Measurements from ENCODE around the gene ADARB2. TPM values are rescaled to one million over a fixed set of nuclear protein-coding genes. Genes with fewer than 3 reads are reported as not detected.

Gene ADARB2
- total and polyA plus RNA-seq, 2 experiments from 2014 or later, result 2.0 to 5.0 TPM

GRCh38 chr10:1667392-1667791, 69.9 kb downstream of the ADARB2 start (continued):
- TF ChIP-seq ZNF462 (CRISPR knock-in tag; IDR thresholded peaks at IDR 0.05) (no peak), JUNB (IDR thresholded peaks at IDR 0.05; ENCODE audit: unreplicated experiment) (no peak), REST (IDR thresholded peaks at IDR 0.05; ENCODE audit: unreplicated experiment) (no peak), ZNF114 (CRISPR knock-in tag; IDR thresholded peaks at IDR 0.05) (no peak), NANOG (IDR thresholded peaks at IDR 0.05; ENCODE audit: borderline replicate concordance) (no peak), EZH2 (IDR thresholded peaks at IDR 0.05; ENCODE audit: low read depth, unreplicated experiment) (no peak), CTCF (conservative IDR thresholded peaks at IDR 0.05; ENCODE audit: low read depth in 2 of 2) (no peak), EZH2phosphoT487 (IDR thresholded peaks at IDR 0.05; ENCODE audit: unreplicated experiment) (no peak)
